Measurements from ENCODE around the gene B4GALNT3. TPM values are rescaled to one million over a fixed set of nuclear protein-coding genes. Genes with fewer than 3 reads are reported as not detected.

The B4GALNT3 gene
- total and polyA plus RNA-seq, 2 experiments from 2014 or later = 4.4 to 13.9 TPM

DNA sequence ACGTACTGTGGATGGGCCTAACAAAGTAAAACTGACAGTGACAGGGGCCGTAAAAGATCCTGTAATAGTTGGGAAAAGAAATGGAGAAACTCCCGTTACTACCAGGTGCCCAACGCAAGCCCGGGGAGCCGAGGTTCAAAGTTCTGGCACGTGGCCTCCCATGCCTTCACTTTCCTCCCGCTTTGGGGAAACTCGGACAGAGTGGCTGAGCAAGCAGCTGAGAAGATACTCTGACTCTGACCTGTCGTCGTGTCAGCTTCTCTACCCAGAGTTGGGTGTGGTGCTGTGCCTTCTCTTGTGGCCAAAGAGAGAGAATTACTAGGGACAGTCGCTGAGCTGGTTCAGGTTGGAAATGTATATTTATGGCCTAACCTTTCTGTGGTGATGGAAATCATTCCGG, 1.7 kb downstream of the B4GALNT3 start:
- 64% methylated on average over 13 of the region's 13 CpGs for WGBS (ENCODE audit: low lambda C conversion rate, missing lambda C conversion rate)

DNA sequence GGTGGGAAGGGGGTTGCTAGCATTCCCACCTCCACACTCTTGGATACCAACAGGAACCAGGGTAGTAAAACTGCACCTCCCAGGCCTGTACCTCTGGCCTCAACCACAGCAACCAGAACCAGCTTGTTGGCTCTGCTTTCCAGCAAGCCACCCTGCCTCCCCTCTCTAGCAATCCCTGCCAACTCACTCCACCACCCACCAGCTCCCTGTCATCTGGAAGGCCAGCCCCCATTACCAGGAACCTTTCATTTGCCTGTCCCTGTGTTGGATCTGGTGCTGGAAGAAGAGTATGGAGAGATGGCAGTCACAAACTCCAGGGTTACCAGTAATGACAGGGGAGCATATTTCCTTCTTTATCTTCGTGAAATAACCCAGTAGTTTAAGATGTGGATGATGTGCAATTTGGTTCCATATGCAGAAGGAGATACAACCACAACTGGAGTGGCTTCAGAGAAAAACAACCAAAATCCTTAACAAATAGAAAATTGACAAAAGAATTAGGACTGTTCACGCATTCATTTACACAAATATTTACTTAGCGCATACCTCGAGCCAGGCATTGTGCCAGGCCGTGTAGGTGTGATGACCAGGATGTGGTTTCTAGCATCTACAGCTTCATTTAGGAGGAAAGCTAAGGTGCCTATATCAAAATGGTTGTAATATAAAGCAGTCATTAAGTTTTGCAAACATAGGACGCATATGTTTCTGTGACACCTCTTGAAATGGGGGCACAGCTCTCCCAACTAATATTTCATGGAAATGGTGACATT, 3.4 kb downstream of the B4GALNT3 start:
- Histone ChIP-seq H3K79me2 (no peaks in the 10 kb centered on the region), H3K36me3 (replicated peaks; ENCODE audit: insufficient read depth, low read depth) (no peaks in the 10 kb centered on the region), H3K27me3 (peaks cover 27% of the 10 kb centered on the region), H4K20me1 (ENCODE audit: insufficient read depth, poor library complexity, severe bottlenecking) (no peaks in the 10 kb centered on the region), H2AFZ (no peak overlapping the region), H3K9me3 (ENCODE audit: low read depth) (no peaks in the 10 kb centered on the region), H3K4me3 (no peak overlapping the region), H3K4me1 (ENCODE audit: insufficient read depth) (peaks cover 17% of the 10 kb centered on the region), H3K4me2 (no peak overlapping the region), H3K27ac (no peak overlapping the region), H3K9me2 (replicated peaks; ENCODE audit: insufficient read depth) (no peaks in the 10 kb centered on the region)
- no peak for TF ChIP-seq EZH2phosphoT487 (IDR thresholded peaks at IDR 0.05; ENCODE audit: low read depth, severe bottlenecking, unreplicated experiment)
- no peak for TF ChIP-seq EZH2 (IDR thresholded peaks at IDR 0.05; ENCODE audit: borderline replicate concordance)
- TF ChIP-seq, protein P1, sequence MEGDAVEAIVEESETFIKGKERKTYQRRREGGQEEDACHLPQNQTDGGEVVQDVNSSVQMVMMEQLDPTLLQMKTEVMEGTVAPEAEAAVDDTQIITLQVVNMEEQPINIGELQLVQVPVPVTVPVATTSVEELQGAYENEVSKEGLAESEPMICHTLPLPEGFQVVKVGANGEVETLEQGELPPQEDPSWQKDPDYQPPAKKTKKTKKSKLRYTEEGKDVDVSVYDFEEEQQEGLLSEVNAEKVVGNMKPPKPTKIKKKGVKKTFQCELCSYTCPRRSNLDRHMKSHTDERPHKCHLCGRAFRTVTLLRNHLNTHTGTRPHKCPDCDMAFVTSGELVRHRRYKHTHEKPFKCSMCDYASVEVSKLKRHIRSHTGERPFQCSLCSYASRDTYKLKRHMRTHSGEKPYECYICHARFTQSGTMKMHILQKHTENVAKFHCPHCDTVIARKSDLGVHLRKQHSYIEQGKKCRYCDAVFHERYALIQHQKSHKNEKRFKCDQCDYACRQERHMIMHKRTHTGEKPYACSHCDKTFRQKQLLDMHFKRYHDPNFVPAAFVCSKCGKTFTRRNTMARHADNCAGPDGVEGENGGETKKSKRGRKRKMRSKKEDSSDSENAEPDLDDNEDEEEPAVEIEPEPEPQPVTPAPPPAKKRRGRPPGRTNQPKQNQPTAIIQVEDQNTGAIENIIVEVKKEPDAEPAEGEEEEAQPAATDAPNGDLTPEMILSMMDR (IDR thresholded peaks at IDR 0.05; ENCODE audit: poor library complexity) = no peak
- no peak for DNase-seq (ENCODE audit: low spot score)
- 64% methylated on average over 6 of the region's 6 CpGs for WGBS (ENCODE audit: low lambda C conversion rate, missing lambda C conversion rate)

More for the DNA sequence above, 1.7 kb downstream of the B4GALNT3 start:
- Histone ChIP-seq H3K9me2 (replicated peaks; ENCODE audit: insufficient read depth) (no peaks in the 10 kb centered on the region), H3K9me3 (ENCODE audit: low read depth) (no peaks in the 10 kb centered on the region), H3K4me1 (ENCODE audit: insufficient read depth) (peaks cover 16% of the 10 kb centered on the region), H3K27me3 (peaks cover 39% of the 10 kb centered on the region), H3K4me3 (no peak overlapping the region), H3K27ac (peak overlapping the region; percentile 29), H2AFZ (no peak overlapping the region), H3K79me2 (no peaks in the 10 kb centered on the region), H4K20me1 (ENCODE audit: insufficient read depth, poor library complexity, severe bottlenecking) (no peaks in the 10 kb centered on the region), H3K36me3 (replicated peaks; ENCODE audit: insufficient read depth, low read depth) (no peaks in the 10 kb centered on the region), H3K4me2 (peak overlapping the region; percentile 91)
- peak; percentile 56 for DNase-seq (ENCODE audit: low spot score)
- TF ChIP-seq, protein P1 (IDR thresholded peaks at IDR 0.05; ENCODE audit: poor library complexity) = no peak
- TF ChIP-seq EZH2phosphoT487 (IDR thresholded peaks at IDR 0.05; ENCODE audit: low read depth, severe bottlenecking, unreplicated experiment) (no peak), EZH2 (IDR thresholded peaks at IDR 0.05; ENCODE audit: borderline replicate concordance) (no peak)

DNA sequence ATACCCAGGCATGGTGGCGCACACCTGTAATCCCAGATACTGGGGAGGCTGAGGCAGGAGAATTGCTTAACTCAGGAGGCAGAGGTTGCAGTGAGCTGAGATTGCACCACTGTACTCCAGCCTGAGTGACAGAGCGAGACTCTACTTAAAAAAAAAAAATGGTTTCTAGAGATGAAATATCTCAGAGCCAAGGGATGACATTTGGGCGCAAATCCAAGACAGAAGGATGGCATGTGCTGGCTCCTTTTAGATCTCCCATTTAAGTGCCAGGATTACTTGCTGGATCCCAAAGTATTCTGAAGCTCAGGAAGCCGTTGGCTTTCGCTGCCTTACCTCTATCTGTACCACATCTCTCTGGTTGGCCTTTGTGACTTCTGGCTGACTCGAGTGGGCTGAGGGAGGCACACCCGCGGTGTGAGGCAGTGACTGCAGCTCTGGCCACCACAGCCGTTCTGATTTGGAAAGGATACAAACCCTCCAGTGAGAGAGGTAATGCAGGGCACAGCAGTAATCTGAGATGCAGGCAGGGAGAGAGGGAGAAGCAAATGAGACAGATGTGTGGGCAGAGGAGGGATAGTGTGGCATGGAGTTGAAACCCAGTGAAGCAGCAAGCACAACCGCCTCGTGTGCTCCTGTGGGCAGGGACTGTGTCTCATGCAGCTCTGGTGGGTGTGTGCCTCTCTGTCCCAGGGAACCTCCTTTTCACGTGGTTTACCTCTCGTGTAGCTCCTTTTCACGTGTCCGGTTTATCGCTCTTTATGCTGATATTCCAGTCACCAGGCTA, 4.9 kb downstream of the B4GALNT3 start:
- H3K4me1 ChIP-seq (ENCODE audit: insufficient read depth) = peaks cover 19% of the 10 kb centered on the region
- 81% methylated on average over 16 of the region's 16 CpGs for WGBS (ENCODE audit: low lambda C conversion rate, missing lambda C conversion rate)

DNA sequence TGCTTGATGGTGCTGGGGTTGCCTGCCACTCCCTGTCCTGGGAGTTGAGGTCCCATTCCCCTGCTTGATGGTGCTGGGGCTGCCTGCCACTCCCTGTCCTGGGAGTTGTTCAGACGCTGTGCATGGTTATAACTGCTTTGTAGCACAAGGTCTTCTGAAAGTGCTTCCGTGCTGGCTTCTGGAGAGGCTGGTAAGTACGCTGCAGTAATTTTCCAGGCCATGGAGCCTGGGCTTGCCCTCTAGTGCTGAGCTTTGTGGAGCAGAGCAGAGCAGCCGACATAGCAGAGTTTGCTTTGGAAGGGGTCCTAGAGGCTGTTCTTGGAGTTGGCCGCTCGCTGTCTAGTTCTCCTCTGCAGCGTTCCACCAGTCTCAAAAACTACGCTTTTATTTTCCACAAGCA, 6.3 kb downstream of the B4GALNT3 start:
- Histone ChIP-seq H3K27me3 (peaks cover 18% of the 10 kb centered on the region), H3K79me2 (no peaks in the 10 kb centered on the region), H3K4me3 (no peak overlapping the region), H3K9me3 (ENCODE audit: low read depth) (no peaks in the 10 kb centered on the region), H2AFZ (no peak overlapping the region), H3K9me2 (replicated peaks; ENCODE audit: insufficient read depth) (no peaks in the 10 kb centered on the region), H4K20me1 (ENCODE audit: insufficient read depth, poor library complexity, severe bottlenecking) (no peaks in the 10 kb centered on the region), H3K27ac (peak overlapping the region; percentile 53), H3K4me1 (ENCODE audit: insufficient read depth) (peaks cover 13% of the 10 kb centered on the region), H3K36me3 (replicated peaks; ENCODE audit: insufficient read depth, low read depth) (no peaks in the 10 kb centered on the region), H3K4me2 (no peak overlapping the region)
- WGBS (ENCODE audit: low lambda C conversion rate, missing lambda C conversion rate) = 79% methylated on average over 8 of the region's 8 CpGs
- TF ChIP-seq EZH2phosphoT487 (IDR thresholded peaks at IDR 0.05; ENCODE audit: low read depth, severe bottlenecking, unreplicated experiment) (no peak), EZH2 (IDR thresholded peaks at IDR 0.05; ENCODE audit: borderline replicate concordance) (no peak)
- TF ChIP-seq, protein P1 (IDR thresholded peaks at IDR 0.05; ENCODE audit: poor library complexity) = no peak
- peak; percentile 27 for DNase-seq (ENCODE audit: low spot score)

More for the DNA sequence above, 4.9 kb downstream of the B4GALNT3 start:
- Histone ChIP-seq H3K9me3 (ENCODE audit: low read depth) (no peaks in the 10 kb centered on the region), H3K9me2 (replicated peaks; ENCODE audit: insufficient read depth) (no peaks in the 10 kb centered on the region), H3K4me3 (no peak overlapping the region), H3K36me3 (replicated peaks; ENCODE audit: insufficient read depth, low read depth) (no peaks in the 10 kb centered on the region), H3K4me2 (no peak overlapping the region), H4K20me1 (ENCODE audit: insufficient read depth, poor library complexity, severe bottlenecking) (no peaks in the 10 kb centered on the region), H2AFZ (no peak overlapping the region), H3K27ac (no peak overlapping the region), H3K27me3 (peaks cover 25% of the 10 kb centered on the region), H3K79me2 (no peaks in the 10 kb centered on the region)
- TF ChIP-seq EZH2 (IDR thresholded peaks at IDR 0.05; ENCODE audit: borderline replicate concordance) = no peak
- TF ChIP-seq EZH2phosphoT487 (IDR thresholded peaks at IDR 0.05; ENCODE audit: low read depth, severe bottlenecking, unreplicated experiment) = no peak
- DNase-seq (ENCODE audit: low spot score) = no peak

Data from hepatocyte (in vitro differentiated cells).